PFSK-1 (cell line): ENCODE measurements around the gene TMEM168.

Source experiments
- FOXP2 ChIP-seq: optimal IDR thresholded peaks from 2 replicates; pipeline ENCODE3; 2011; ENCODE audit warnings: borderline replicate concordance, control low read depth, inconsistent platforms; ENCODE audit not compliant: insufficient read depth; ENCODE audit errors: extremely low read length, extremely low read depth
- POLR2AphosphoS5 ChIP-seq: IDR thresholded peaks from 2 replicates; pipeline ENCODE4 v1.6.1; 2012; ENCODE audit warnings: low read depth, mild to moderate bottlenecking, control low read depth, low read length, moderate library complexity
- SIN3A ChIP-seq: IDR thresholded peaks from 2 replicates; pipeline ENCODE4 v1.6.1; 2012; ENCODE audit warnings: mild to moderate bottlenecking, low read length, moderate library complexity, borderline replicate concordance; ENCODE audit not compliant: insufficient read depth
- TAF1 ChIP-seq: IDR thresholded peaks from 2 replicates; pipeline ENCODE4 v1.6.1; 2012; ENCODE audit warnings: low read length, control low read depth, borderline replicate concordance; ENCODE audit not compliant: insufficient read depth
- TF ChIP-seq, protein P1 (sequence below), 2 experiments: IDR thresholded peaks; 2 replicates each; pipeline versions ENCODE4 v1.6.1 to v1.8.0; 2011 to 2012; ENCODE audit warnings: low read depth in 2 of 2, low read length in 2 of 2, control low read depth in 1 of 2, inconsistent platforms in 1 of 2, mild to moderate bottlenecking in 1 of 2, moderate library complexity in 1 of 2; ENCODE audit not compliant: insufficient read depth in 1 of 2

DNA sequence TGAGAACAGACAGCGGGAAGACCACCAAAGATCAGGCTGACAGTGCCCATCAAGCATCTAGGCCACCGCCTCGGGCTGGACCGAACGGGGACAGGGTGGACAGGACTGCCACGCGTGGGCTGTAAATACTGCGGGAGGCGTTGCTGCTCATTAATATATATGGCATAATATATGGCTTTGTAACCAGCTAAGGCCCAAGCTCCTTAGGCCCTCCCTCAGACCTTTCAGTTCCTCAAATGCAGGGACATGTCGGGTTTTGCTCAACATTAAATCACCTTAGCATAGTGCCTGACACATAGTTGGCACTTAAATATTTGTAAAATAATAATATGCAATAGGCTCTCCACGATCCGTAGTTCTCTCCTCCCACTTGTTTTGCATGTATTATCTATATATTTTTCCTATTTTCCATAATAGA, 402 bp upstream of the TMEM168 start:
- TF ChIP-seq TAF1 (no peak), POLR2AphosphoS5 (no peak), SIN3A (no peak), FOXP2 (no peak)
- TF ChIP-seq, protein P1, sequence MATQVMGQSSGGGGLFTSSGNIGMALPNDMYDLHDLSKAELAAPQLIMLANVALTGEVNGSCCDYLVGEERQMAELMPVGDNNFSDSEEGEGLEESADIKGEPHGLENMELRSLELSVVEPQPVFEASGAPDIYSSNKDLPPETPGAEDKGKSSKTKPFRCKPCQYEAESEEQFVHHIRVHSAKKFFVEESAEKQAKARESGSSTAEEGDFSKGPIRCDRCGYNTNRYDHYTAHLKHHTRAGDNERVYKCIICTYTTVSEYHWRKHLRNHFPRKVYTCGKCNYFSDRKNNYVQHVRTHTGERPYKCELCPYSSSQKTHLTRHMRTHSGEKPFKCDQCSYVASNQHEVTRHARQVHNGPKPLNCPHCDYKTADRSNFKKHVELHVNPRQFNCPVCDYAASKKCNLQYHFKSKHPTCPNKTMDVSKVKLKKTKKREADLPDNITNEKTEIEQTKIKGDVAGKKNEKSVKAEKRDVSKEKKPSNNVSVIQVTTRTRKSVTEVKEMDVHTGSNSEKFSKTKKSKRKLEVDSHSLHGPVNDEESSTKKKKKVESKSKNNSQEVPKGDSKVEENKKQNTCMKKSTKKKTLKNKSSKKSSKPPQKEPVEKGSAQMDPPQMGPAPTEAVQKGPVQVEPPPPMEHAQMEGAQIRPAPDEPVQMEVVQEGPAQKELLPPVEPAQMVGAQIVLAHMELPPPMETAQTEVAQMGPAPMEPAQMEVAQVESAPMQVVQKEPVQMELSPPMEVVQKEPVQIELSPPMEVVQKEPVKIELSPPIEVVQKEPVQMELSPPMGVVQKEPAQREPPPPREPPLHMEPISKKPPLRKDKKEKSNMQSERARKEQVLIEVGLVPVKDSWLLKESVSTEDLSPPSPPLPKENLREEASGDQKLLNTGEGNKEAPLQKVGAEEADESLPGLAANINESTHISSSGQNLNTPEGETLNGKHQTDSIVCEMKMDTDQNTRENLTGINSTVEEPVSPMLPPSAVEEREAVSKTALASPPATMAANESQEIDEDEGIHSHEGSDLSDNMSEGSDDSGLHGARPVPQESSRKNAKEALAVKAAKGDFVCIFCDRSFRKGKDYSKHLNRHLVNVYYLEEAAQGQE (IDR thresholded peaks at IDR 0.05; ENCODE audit: insufficient read depth in 1 of 2, low read depth in 2 of 2, low read length in 2 of 2), result no peak
